ENCODE measurements around the gene FAM221B. TPM values are rescaled to one million over a fixed set of nuclear protein-coding genes. Genes with fewer than 3 reads are reported as not detected.

Gene FAM221B
- total RNA-seq, 1 experiment from 2014 or later: not detected

GRCh38 chr9:35818341-35818740 is 10.2 kb downstream of the FAM221B start:
- H3K27me3 ChIP-seq (replicated peaks; ENCODE audit: insufficient read depth, low read depth, low read length, poor library complexity): no peaks in the 10 kb centered on the region
- intact Hi-C loops (cut with micrococcal nuclease; ENCODE audit: unreplicated experiment): loop anchor here (10.0 kb wide), 2 partner anchors 84 to 214 kb away; partner anchors contain the start of genes CREB3, TESK1 and TLN1
- no peak overlapping the region for H3K27ac ChIP-seq (ENCODE audit: low read depth, low read length, poor library complexity, severe bottlenecking)
- TF ChIP-seq CTCF (conservative IDR thresholded peaks at IDR 0.05; ENCODE audit: low read depth, low read length) (no peak), EZH2 (IDR thresholded peaks at IDR 0.05; ENCODE audit: borderline replicate concordance, low read depth, low read length, poor library complexity, severe bottlenecking) (no peak)
- H3K36me3 ChIP-seq (ENCODE audit: insufficient read depth, low read length, poor library complexity, severe bottlenecking): no peaks in the 10 kb centered on the region
- POLR2A ChIA-PET (ENCODE audit: low non-redundant PET): no interaction called here
- DNase-seq (ENCODE audit: low spot score): no peak
- H3K4me3 ChIP-seq (ENCODE audit: low read depth, low read length, poor library complexity, severe bottlenecking): no peak overlapping the region
- H3K9me3 ChIP-seq (ENCODE audit: low read depth, low read length, poor library complexity, severe bottlenecking): no peaks in the 10 kb centered on the region
- BruUV-seq (replicated peaks): no TSS peak
- CTCF ChIA-PET: no interaction called here
- peaks cover 10% of the 10 kb centered on the region for H3K4me1 ChIP-seq (ENCODE audit: insufficient read depth, low read length, poor library complexity, severe bottlenecking)

GRCh38 chr9:35816708-35817107 is 11.8 kb downstream of the FAM221B start:
- CTCF ChIA-PET: interaction anchor here (1.4 kb wide), 1 partner anchor 26 kb away, joined by 7 read pairs; no protein-coding TSS in a partner anchor
- BruUV-seq (replicated peaks): no TSS peak
- peak; percentile 38 for DNase-seq (ENCODE audit: low spot score)
- Histone ChIP-seq H3K36me3 (ENCODE audit: insufficient read depth, low read length, poor library complexity, severe bottlenecking) (no peaks in the 10 kb centered on the region), H3K4me3 (ENCODE audit: low read depth, low read length, poor library complexity, severe bottlenecking) (no peak overlapping the region), H3K4me1 (ENCODE audit: insufficient read depth, low read length, poor library complexity, severe bottlenecking) (peaks cover 11% of the 10 kb centered on the region), H3K9me3 (ENCODE audit: low read depth, low read length, poor library complexity, severe bottlenecking) (no peaks in the 10 kb centered on the region), H3K27ac (ENCODE audit: low read depth, low read length, poor library complexity, severe bottlenecking) (no peak overlapping the region), H3K27me3 (replicated peaks; ENCODE audit: insufficient read depth, low read depth, low read length, poor library complexity) (no peaks in the 10 kb centered on the region)
- POLR2A ChIA-PET (ENCODE audit: low non-redundant PET): no interaction called here
- intact Hi-C loops (cut with micrococcal nuclease; ENCODE audit: unreplicated experiment): loop anchor here (10.0 kb wide), 2 partner anchors 82 to 212 kb away; partner anchors contain the start of genes CREB3, TESK1 and TLN1
- TF ChIP-seq CTCF (conservative IDR thresholded peaks at IDR 0.05; ENCODE audit: low read depth, low read length) (peak; percentile 25; the same call in 1 of the 2 replicates), EZH2 (IDR thresholded peaks at IDR 0.05; ENCODE audit: borderline replicate concordance, low read depth, low read length, poor library complexity, severe bottlenecking) (no peak)

GRCh38 chr9:35814841-35815543 is 13.5 kb downstream of the FAM221B start, which contains the start of gene HINT2:
Gene HINT2, minus strand, starts transcription at chr9:35815042. Its CDS starts 63 bp downstream, at chr9:35814979.
- DNase-seq (ENCODE audit: low spot score): peak; percentile 99
- H3K4me1 ChIP-seq (ENCODE audit: insufficient read depth, low read length, poor library complexity, severe bottlenecking): peaks cover 13% of the 10 kb centered on the region
- peak within 1 kb of the TSS; percentile 90 for H3K27ac ChIP-seq (ENCODE audit: low read depth, low read length, poor library complexity, severe bottlenecking)
- CTCF ChIA-PET: interaction anchor here (1.4 kb wide), 1 partner anchor 25 kb away, joined by 7 read pairs; no protein-coding TSS in a partner anchor
- no peaks in the 10 kb centered on the region for H3K27me3 ChIP-seq (replicated peaks; ENCODE audit: insufficient read depth, low read depth, low read length, poor library complexity)
- no TSS peak for BruUV-seq (replicated peaks)
- peak within 1 kb of the TSS; percentile 75 for H3K4me3 ChIP-seq (ENCODE audit: low read depth, low read length, poor library complexity, severe bottlenecking)
- no peaks in the 10 kb centered on the region for H3K36me3 ChIP-seq (ENCODE audit: insufficient read depth, low read length, poor library complexity, severe bottlenecking)
- TF ChIP-seq CTCF (conservative IDR thresholded peaks at IDR 0.05; ENCODE audit: low read depth, low read length) (no peak), EZH2 (IDR thresholded peaks at IDR 0.05; ENCODE audit: borderline replicate concordance, low read depth, low read length, poor library complexity, severe bottlenecking) (no peak)
- POLR2A ChIA-PET (ENCODE audit: low non-redundant PET): no interaction called here
- H3K9me3 ChIP-seq (ENCODE audit: low read depth, low read length, poor library complexity, severe bottlenecking): no peaks in the 10 kb centered on the region
- intact Hi-C loops (cut with micrococcal nuclease; ENCODE audit: unreplicated experiment): loop anchor here (5.0 to 10.0 kb wide), 4 partner anchors 58 to 210 kb away; partner anchors contain the start of genes CCDC107, CREB3, RMRP and TESK1
